SW480 (cell line): ENCODE results near the gene DCAF8.

Experiments
- DNase-seq: peaks from one replicate; pipeline ENCODE4 v3.0.0-alpha.2; 2016; ENCODE audit warnings: low spot score

DCAF8 gene

DNA sequence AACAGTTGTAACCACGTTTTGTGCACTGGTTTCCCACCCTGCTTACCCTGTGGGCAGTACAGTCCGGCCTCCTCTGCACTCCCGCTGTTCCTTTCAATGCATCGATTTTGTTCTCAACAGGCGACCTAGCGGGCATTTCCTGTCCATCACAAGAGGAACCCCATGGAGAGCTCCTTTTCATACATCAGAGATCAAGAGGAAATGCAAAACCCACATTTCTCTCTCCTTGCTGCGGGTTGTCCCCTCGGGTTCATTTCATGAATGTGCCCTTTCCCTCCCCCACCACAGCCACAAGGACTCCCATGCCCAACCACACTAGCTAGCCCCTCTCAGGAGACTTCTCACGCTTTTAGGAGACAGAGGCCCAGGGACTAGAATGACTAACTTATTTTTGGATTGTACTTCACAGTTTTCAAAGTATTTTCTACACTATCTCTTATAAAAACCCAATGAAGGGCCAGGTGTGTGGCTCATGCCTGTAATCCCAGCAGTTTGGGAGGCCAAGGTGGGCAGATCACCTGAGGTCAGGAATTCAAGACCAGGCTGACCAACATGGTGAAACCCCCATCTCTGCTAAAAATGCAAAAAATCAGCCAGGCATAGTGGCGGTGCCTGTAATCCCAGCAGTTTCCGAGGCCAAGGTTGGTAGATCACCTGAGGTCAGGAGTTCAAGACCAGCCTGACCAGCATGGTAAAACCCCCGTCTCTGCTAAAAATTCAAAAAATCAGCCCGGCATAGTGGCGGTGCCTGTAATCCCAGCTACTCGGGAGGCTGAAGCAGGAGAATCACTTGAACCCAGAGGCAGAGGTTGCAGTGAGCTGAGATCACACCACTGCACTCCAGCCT is 92.6 kb downstream of the DCAF8 start:
- no peak for DNase-seq

DNA sequence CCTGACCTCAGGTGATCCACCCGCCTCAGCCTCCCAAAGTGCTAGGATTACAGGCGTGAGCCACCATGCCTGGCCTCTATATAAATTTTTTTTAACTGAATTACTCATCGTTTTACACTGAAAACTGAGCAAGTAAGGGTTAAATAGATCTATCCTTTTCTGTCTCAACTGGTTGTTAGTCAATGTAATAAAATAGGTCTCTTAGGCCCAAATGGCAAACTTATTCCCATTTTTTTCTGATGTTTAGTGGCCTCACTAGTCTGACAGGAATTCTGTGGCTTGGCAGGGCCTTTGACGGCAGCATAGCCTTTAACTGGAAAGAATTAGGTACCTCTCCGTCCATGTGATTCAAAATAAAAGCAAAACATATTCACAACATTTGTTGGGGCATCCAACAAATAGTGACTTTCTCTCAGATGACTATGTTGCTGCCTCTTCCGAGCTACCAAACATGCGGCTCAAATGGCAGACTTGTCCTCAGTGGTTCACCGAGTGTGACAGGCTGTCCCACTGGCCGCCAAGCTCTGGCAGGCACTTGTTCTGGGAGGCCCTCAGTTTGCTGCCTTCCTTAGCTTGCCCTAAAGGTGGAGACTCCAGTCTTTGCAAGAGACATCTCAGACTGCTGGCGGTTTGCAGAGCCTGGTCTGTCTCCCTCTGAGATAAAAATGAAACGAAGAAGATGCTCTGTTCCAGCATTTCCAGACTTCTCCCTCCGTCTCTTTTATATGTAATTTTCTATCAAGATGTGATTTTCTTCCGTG is 93.6 kb downstream of the DCAF8 start:
- no peak for DNase-seq

- DNase-seq: no peak
Observed at GRCh38 chr1:160168016-160168415, 94.3 kb downstream of the DCAF8 start.

DNA sequence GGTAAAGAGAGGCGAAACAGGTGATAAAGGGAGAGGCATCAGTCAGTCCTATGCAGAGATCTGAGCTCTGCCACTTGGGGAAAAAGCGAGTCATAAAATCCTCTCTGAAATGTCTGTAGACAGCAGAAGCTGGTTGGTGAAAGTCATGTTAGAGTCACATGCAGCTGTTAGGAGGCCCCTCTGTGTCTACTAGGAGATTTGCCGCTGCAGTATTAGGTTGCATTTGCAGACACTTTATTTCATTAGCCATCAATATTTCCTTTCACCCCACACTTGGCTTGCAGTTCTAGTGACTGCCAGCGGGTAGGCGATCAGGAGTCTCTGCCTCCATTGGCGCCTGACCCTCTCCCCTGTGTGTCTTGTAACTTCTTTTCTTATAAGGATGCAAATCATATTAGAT is 94.8 kb downstream of the DCAF8 start:
- no peak for DNase-seq

DNA sequence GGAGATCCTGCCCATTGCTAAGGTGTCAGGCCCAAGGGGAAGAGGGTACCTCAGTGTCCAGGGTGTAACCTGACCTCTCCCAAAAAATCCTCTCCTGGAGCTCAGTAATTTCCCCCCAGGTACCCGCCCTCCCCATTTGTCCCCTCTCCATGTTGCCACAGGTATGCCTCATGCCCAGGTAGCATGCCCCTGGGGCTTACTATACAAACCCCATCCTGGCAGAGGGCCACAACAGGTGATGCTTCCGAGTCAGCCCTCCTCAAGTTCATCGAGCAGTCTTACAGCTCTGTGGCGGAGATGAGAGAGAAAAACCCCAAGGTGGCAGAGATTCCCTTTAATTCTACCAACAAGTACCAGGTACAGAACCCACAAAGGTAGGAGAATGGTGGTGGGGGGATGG is 95.3 kb downstream of the DCAF8 start:
- no peak for DNase-seq

GRCh38 chr1:160166166-160166868 is 96.0 kb downstream of the DCAF8 start:
- DNase-seq: no peak
